GM21619 (cell line): ENCODE results near the gene IGLL5.
"Not testable (repeated sequence)": the region's sequence is repeated elsewhere in the genome, so short reads cannot be mapped to it uniquely, and the experiment has no call there.

ENCODE experiments used
- ATAC-seq: cut with Tn5 transposase; IDR thresholded peaks from one replicate; pipeline ENCODE4 v1.9.1; 2021; ENCODE audit not compliant: unreplicated experiment

Gene IGLL5

GRCh38 chr22:22912988-22913253 is 25.3 kb downstream of the IGLL5 start:
- ATAC-seq, result no peak

- ATAC-seq, result no peak
These were observed 26.4 kb downstream of the IGLL5 start for GRCh38 chr22:22913989-22914388.

GRCh38 chr22:22914726-22915669 is 27.4 kb downstream of the IGLL5 start:
- no peak for ATAC-seq

- ATAC-seq, result no peak
These were observed 28.0 kb downstream of the IGLL5 start for GRCh38 chr22:22915670-22916035.

GRCh38 chr22:22916215-22916951 is 28.8 kb downstream of the IGLL5 start:
- ATAC-seq, result no peak

GRCh38 chr22:22916952-22917290 is 29.3 kb downstream of the IGLL5 start:
- no peak for ATAC-seq

GRCh38 chr22:22917377-22917776 is 29.8 kb downstream of the IGLL5 start:
- no peak for ATAC-seq

GRCh38 chr22:22918297-22918965 is 30.8 kb downstream of the IGLL5 start:
- ATAC-seq, result no peak

GRCh38 chr22:22919041-22919440 is 31.4 kb downstream of the IGLL5 start:
- ATAC-seq, result no peak

- ATAC-seq, result no peak
These were observed 32.6 kb downstream of the IGLL5 start for GRCh38 chr22:22920104-22920654.

- no peak for ATAC-seq
These were observed 33.4 kb downstream of the IGLL5 start for GRCh38 chr22:22920910-22921550.

- no peak for ATAC-seq
These were observed 34.0 kb downstream of the IGLL5 start for GRCh38 chr22:22921575-22921974.

- ATAC-seq, result not testable (repeated sequence)
These were observed 34.7 kb downstream of the IGLL5 start for GRCh38 chr22:22922092-22922953.

GRCh38 chr22:22922954-22923319 is 35.3 kb downstream of the IGLL5 start:
- no peak for ATAC-seq

GRCh38 chr22:22923379-22923778 is 35.8 kb downstream of the IGLL5 start:
- ATAC-seq, result no peak

- ATAC-seq, result no peak
These were observed 36.3 kb downstream of the IGLL5 start for GRCh38 chr22:22923930-22924329.

- ATAC-seq, result no peak
These were observed 36.9 kb downstream of the IGLL5 start for GRCh38 chr22:22924369-22925145.

GRCh38 chr22:22925146-22925804 is 37.7 kb downstream of the IGLL5 start:
- ATAC-seq, result no peak

GRCh38 chr22:22925805-22926369 is 38.3 kb downstream of the IGLL5 start:
- ATAC-seq, result no peak
